GM12875 (cell line): ENCODE measurements around the gene COQ8B.
A peak's percentile ranks its signal among the peaks of the same experiment; 100 is the strongest.

Source experiments
- H3K4me3 ChIP-seq: one replicate; pipeline ENCODE4 v1.5.1; 2011; ENCODE audit warnings: low read depth, low read length, control low read depth
- CTCF ChIP-seq: IDR thresholded peaks from 2 replicates; pipeline ENCODE4 v1.5.1; 2011; ENCODE audit warnings: low read depth, mild to moderate bottlenecking, control low read depth, inconsistent platforms, low read length, moderate library complexity, borderline replicate concordance; ENCODE audit not compliant: insufficient read depth

COQ8B gene

GRCh38 chr19:40667602-40668001 lies 49.1 kb downstream of the COQ8B start:
- H3K4me3 ChIP-seq = no peak overlapping the region
- no peak for TF ChIP-seq CTCF

GRCh38 chr19:40666803-40667438 lies 49.8 kb downstream of the COQ8B start:
- no peak for TF ChIP-seq CTCF
- no peak overlapping the region for H3K4me3 ChIP-seq

- TF ChIP-seq CTCF = no peak
- H3K4me3 ChIP-seq = peak overlapping the region; percentile 70
Measured at GRCh38 chr19:40663695-40664692, 52.7 kb downstream of the COQ8B start.

GRCh38 chr19:40662925-40663694 lies 53.6 kb downstream of the COQ8B start:
- TF ChIP-seq CTCF = peak; percentile 90; the same call in 1 of the 2 replicates
- peak overlapping the region; percentile 70 for H3K4me3 ChIP-seq

- H3K4me3 ChIP-seq = no peak overlapping the region
- no peak for TF ChIP-seq CTCF
Measured at GRCh38 chr19:40661616-40662015, 55.1 kb downstream of the COQ8B start.

- no peak for TF ChIP-seq CTCF
Measured at GRCh38 chr19:40659566-40659965, 57.1 kb downstream of the COQ8B start.

More at GRCh38 chr19:40659566-40659965, 57.1 kb downstream of the COQ8B start:
- no peak overlapping the region for H3K4me3 ChIP-seq
